Measurements from ENCODE around the gene NCAN.

NCAN gene

GRCh38 chr19:19300613-19301012 lies 88.9 kb downstream of the NCAN start:
- H3K9me3 Mint-ChIP-seq = no peaks in the 10 kb centered on the region
- no peaks in the 10 kb centered on the region for H3K4me1 Mint-ChIP-seq (ENCODE audit: low read depth)
- H3K4me3 Mint-ChIP-seq = no peak overlapping the region
- no peaks in the 10 kb centered on the region for H3K27me3 Mint-ChIP-seq
- H3K36me3 Mint-ChIP-seq (ENCODE audit: low read depth) = peaks cover 23% of the 10 kb centered on the region
- no peak overlapping the region for H3K27ac Mint-ChIP-seq
